Measurements from ENCODE around the gene MOCS1. TPM values are rescaled to one million over a fixed set of nuclear protein-coding genes. Genes with fewer than 3 reads are reported as not detected.

MOCS1 gene
- total RNA-seq, 1 experiment from 2014 or later, result 13.7 TPM

- Histone ChIP-seq H3K9me3 (replicated peaks) (no peaks in the 10 kb centered on the region), H3K4me3 (no peak overlapping the region), H3K36me3 (no peaks in the 10 kb centered on the region), H3K27ac (no peak overlapping the region), H3K27me3 (replicated peaks) (no peaks in the 10 kb centered on the region), H3K4me1 (replicated peaks) (no peaks in the 10 kb centered on the region)
- no peak for DNase-seq (ENCODE audit: low read depth in 1 of 2, low spot score in 2 of 2)
Measured at GRCh38 chr6:39899554-39900295, 34.5 kb downstream of the MOCS1 start.

GRCh38 chr6:39898625-39899024, 35.6 kb downstream of the MOCS1 start:
- H3K27ac ChIP-seq, result no peak overlapping the region
- H3K4me1 ChIP-seq (replicated peaks), result no peaks in the 10 kb centered on the region
- no peaks in the 10 kb centered on the region for H3K36me3 ChIP-seq
- H3K9me3 ChIP-seq (replicated peaks), result no peaks in the 10 kb centered on the region
- H3K4me3 ChIP-seq, result no peak overlapping the region
- H3K27me3 ChIP-seq (replicated peaks), result no peaks in the 10 kb centered on the region
- DNase-seq (ENCODE audit: low read depth in 1 of 2, low spot score in 2 of 2), result no peak

DNA sequence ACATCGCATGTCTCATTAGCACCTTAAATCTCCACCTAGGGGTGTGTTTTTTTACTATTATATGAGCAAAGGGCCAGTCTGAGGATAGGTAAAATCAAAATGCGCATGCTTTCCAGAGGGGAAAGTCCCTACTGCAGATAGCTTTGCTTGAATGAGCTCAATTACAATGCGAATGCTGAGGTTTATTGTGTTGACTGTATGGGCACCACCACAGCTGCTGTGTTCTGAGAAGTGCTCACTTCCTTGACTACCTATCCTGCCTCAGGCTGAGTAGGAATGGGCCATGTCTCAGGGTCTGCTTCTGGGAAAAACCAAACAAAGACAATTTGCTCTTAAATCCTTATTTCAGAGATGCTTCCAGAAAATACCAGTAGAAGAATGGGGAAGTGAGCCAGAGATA, 36.6 kb downstream of the MOCS1 start:
- Histone ChIP-seq H3K27me3 (replicated peaks) (no peaks in the 10 kb centered on the region), H3K9me3 (replicated peaks) (no peaks in the 10 kb centered on the region), H3K4me1 (replicated peaks) (no peaks in the 10 kb centered on the region), H3K27ac (no peak overlapping the region), H3K36me3 (no peaks in the 10 kb centered on the region), H3K4me3 (no peak overlapping the region)
- DNase-seq (ENCODE audit: low read depth in 1 of 2, low spot score in 2 of 2), result no peak

- Histone ChIP-seq H3K4me3 (no peak overlapping the region), H3K27me3 (replicated peaks) (no peaks in the 10 kb centered on the region)
Measured at GRCh38 chr6:39896701-39897100, 37.6 kb downstream of the MOCS1 start.

DNA sequence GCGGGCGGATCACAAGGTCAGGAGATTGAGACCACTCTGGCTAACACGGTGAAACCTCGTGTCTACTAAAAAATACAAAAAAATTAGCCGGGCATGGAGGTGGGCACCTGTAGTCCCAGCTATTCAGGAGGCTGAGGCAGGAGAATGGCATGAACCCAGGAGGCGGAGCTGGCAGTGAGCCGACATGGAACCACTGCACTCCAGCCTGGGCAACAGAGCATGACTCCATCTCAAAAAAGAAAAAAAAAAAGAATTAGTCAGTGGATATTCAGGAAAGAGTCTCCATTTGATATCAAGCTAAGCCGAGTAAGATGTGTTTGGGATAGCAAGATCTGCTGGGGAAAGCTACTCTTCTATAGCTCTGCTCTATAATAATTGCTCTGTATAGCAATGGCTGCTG, 41.0 kb downstream of the MOCS1 start:
- peaks cover 3% of the 10 kb centered on the region for H3K4me1 ChIP-seq (replicated peaks)
- no peak overlapping the region for H3K27ac ChIP-seq
- no peak for DNase-seq (ENCODE audit: low read depth in 1 of 2, low spot score in 2 of 2)
- no peaks in the 10 kb centered on the region for H3K27me3 ChIP-seq (replicated peaks)
- H3K9me3 ChIP-seq (replicated peaks), result no peaks in the 10 kb centered on the region; the same call in 1 of the 2 replicates
- no peak overlapping the region for H3K4me3 ChIP-seq
- no peaks in the 10 kb centered on the region for H3K36me3 ChIP-seq

More at GRCh38 chr6:39896701-39897100, 37.6 kb downstream of the MOCS1 start:
- no peaks in the 10 kb centered on the region for H3K9me3 ChIP-seq (replicated peaks)
- H3K36me3 ChIP-seq, result no peaks in the 10 kb centered on the region
- H3K27ac ChIP-seq, result no peak overlapping the region
- DNase-seq (ENCODE audit: low read depth in 1 of 2, low spot score in 2 of 2), result no peak
- no peaks in the 10 kb centered on the region for H3K4me1 ChIP-seq (replicated peaks)

DNA sequence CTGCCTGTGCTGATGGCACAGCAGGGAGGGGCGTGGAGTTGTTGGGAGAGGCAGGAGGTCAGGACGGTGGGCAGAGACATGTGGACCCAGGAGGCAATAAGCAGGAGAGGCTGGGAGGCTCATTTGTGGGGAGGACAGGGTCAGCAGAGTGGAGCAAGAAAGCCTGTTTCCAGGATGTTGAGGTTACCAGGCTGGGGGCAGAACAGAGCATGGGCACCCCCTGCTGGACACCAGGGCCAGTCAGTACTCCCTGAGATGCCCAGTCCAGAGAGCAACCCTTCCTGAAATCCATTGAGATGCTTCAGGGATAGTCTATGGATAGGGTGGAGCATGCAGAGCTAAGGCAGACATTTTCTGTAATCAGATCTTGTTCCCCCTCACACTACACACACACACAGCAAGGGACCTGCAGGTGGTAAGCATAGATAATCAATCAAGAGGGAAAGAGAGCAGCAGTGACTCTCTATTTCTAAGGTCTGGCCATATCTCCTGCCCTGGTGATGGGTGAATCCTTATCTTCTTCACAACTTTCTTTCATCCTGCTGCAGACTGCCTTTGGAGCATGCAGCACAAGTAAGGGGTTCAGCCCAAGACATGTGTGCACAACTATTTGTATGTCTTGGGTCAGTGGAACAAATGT, 41.7 kb downstream of the MOCS1 start:
- peak; percentile 42 to 56 for DNase-seq (ENCODE audit: low read depth in 1 of 2, low spot score in 2 of 2)
- no peak overlapping the region for H3K4me3 ChIP-seq

GRCh38 chr6:39891976-39892375, 42.3 kb downstream of the MOCS1 start:
- H3K36me3 ChIP-seq, result no peaks in the 10 kb centered on the region
- no peaks in the 10 kb centered on the region for H3K27me3 ChIP-seq (replicated peaks)
- no peaks in the 10 kb centered on the region; the same call in 1 of the 2 replicates for H3K9me3 ChIP-seq (replicated peaks)
- H3K4me3 ChIP-seq, result no peak overlapping the region
- no peak overlapping the region for H3K27ac ChIP-seq
- H3K4me1 ChIP-seq (replicated peaks), result peaks cover 16% of the 10 kb centered on the region
- DNase-seq (ENCODE audit: low read depth in 1 of 2, low spot score in 2 of 2), result no peak

More for the DNA sequence above, 41.7 kb downstream of the MOCS1 start:
- Histone ChIP-seq H3K4me1 (replicated peaks) (peaks cover 10% of the 10 kb centered on the region), H3K9me3 (replicated peaks) (no peaks in the 10 kb centered on the region; the same call in 1 of the 2 replicates), H3K27ac (no peak overlapping the region), H3K36me3 (no peaks in the 10 kb centered on the region), H3K27me3 (replicated peaks) (no peaks in the 10 kb centered on the region)

- Histone ChIP-seq H3K4me3 (no peak overlapping the region), H3K4me1 (replicated peaks) (peaks cover 21% of the 10 kb centered on the region), H3K9me3 (replicated peaks) (no peaks in the 10 kb centered on the region; the same call in 1 of the 2 replicates), H3K27ac (no peak overlapping the region), H3K27me3 (replicated peaks) (no peaks in the 10 kb centered on the region), H3K36me3 (no peaks in the 10 kb centered on the region)
- DNase-seq (ENCODE audit: low read depth in 1 of 2, low spot score in 2 of 2), result no peak
Measured at GRCh38 chr6:39891353-39891752, 42.9 kb downstream of the MOCS1 start.

- Histone ChIP-seq H3K27ac (no peak overlapping the region), H3K9me3 (replicated peaks) (no peaks in the 10 kb centered on the region; the same call in 1 of the 2 replicates), H3K4me1 (replicated peaks) (peaks cover 30% of the 10 kb centered on the region), H3K36me3 (no peaks in the 10 kb centered on the region), H3K4me3 (no peak overlapping the region), H3K27me3 (replicated peaks) (no peaks in the 10 kb centered on the region)
- DNase-seq (ENCODE audit: low read depth in 1 of 2, low spot score in 2 of 2), result no peak
Measured at GRCh38 chr6:39889229-39889628, 45.0 kb downstream of the MOCS1 start.

GRCh38 chr6:39887692-39888450, 46.4 kb downstream of the MOCS1 start:
- no peak overlapping the region for H3K4me3 ChIP-seq
- peak overlapping the region; percentile 71 for H3K27ac ChIP-seq
- DNase-seq (ENCODE audit: low read depth in 1 of 2, low spot score in 2 of 2), result peak; percentile 80 to 89
- H3K27me3 ChIP-seq (replicated peaks), result no peaks in the 10 kb centered on the region
- H3K9me3 ChIP-seq (replicated peaks), result no peaks in the 10 kb centered on the region; the same call in 1 of the 2 replicates
- H3K36me3 ChIP-seq, result no peaks in the 10 kb centered on the region
- peaks cover 38% of the 10 kb centered on the region for H3K4me1 ChIP-seq (replicated peaks)

- no peak overlapping the region for H3K4me3 ChIP-seq
- DNase-seq (ENCODE audit: low read depth in 1 of 2, low spot score in 2 of 2), result no peak
- H3K9me3 ChIP-seq (replicated peaks), result no peaks in the 10 kb centered on the region; the same call in 1 of the 2 replicates
- H3K36me3 ChIP-seq, result no peaks in the 10 kb centered on the region
- H3K27ac ChIP-seq, result peak overlapping the region; percentile 71
- peaks cover 48% of the 10 kb centered on the region for H3K4me1 ChIP-seq (replicated peaks)
- no peaks in the 10 kb centered on the region for H3K27me3 ChIP-seq (replicated peaks)
Measured at GRCh38 chr6:39886871-39887270, 47.4 kb downstream of the MOCS1 start.

DNA sequence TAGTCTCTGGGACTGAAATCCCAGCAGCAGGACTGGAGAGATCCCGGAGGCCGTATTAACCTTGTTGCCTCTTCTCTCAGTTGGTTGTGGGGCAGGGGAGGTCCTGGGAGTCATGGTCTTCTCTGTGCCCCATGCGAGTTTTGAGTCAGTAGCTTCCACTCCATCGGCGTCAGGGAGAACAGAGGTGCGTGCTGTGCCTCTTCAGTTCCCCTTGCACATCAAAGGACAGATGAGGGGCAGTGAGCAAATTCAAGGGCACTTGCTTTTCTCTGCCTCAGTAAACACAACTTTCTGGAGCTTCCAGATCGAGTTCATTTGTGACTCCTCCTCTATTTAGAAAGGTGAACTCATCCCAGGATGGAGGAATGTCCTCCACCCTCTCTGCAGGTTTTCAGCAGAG, 48.6 kb downstream of the MOCS1 start:
- Histone ChIP-seq H3K36me3 (no peaks in the 10 kb centered on the region), H3K4me1 (replicated peaks) (peaks cover 51% of the 10 kb centered on the region), H3K27ac (no peak overlapping the region), H3K9me3 (replicated peaks) (no peaks in the 10 kb centered on the region; the same call in 1 of the 2 replicates), H3K4me3 (no peak overlapping the region), H3K27me3 (replicated peaks) (no peaks in the 10 kb centered on the region)
- DNase-seq (ENCODE audit: low read depth in 1 of 2, low spot score in 2 of 2), result no peak

GRCh38 chr6:39884696-39885095, 49.6 kb downstream of the MOCS1 start:
- Histone ChIP-seq H3K4me1 (replicated peaks) (peaks cover 51% of the 10 kb centered on the region), H3K27ac (peak overlapping the region; percentile 16; the same call in 1 of the 2 replicates), H3K9me3 (replicated peaks) (no peaks in the 10 kb centered on the region), H3K4me3 (no peak overlapping the region), H3K36me3 (no peaks in the 10 kb centered on the region), H3K27me3 (replicated peaks) (no peaks in the 10 kb centered on the region)
- peak in 1 of 2 experiments; percentile 25 for DNase-seq (ENCODE audit: low read depth in 1 of 2, low spot score in 2 of 2)

- Histone ChIP-seq H3K36me3 (no peaks in the 10 kb centered on the region), H3K9me3 (replicated peaks) (no peaks in the 10 kb centered on the region), H3K4me3 (peak overlapping the region; percentile 9; the same call in 1 of the 2 replicates), H3K27ac (peak overlapping the region; percentile 76), H3K4me1 (replicated peaks) (peaks cover 40% of the 10 kb centered on the region), H3K27me3 (replicated peaks) (no peaks in the 10 kb centered on the region)
- peak; percentile 89 to 90 for DNase-seq (ENCODE audit: low read depth in 1 of 2, low spot score in 2 of 2)
Measured at GRCh38 chr6:39882531-39882899, 51.7 kb downstream of the MOCS1 start.

All from SJSA1 (cell line).